OCI-LY7 (cell line): Measurements from ENCODE around the gene RAD51B. TPM values are rescaled to one million over a fixed set of nuclear protein-coding genes. Genes with fewer than 3 reads are reported as not detected.

Source experiments
- BruUV-seq: library from RNA; stranded (reverse); fragments of 400-500 nt; replicated peaks from 2 replicates; lab custom pipeline; 2021; lab: Mats Ljungman, UMichigan
- CTCF ChIA-PET: fragments of 300-600 bp; sonication (Branson Sonifier 250); formaldehyde crosslinking; loops from one replicate; lab custom pipeline; 2022; ENCODE audit warnings: antibody characterized with exemption; ENCODE audit not compliant: unreplicated experiment; lab: Charles Lee
- POLR2A ChIA-PET: fragments of 300-600 bp; sonication (Branson Sonifier 250); formaldehyde crosslinking; loops from one replicate; lab custom pipeline; 2022; ENCODE audit warnings: antibody characterized with exemption; lab: Charles Lee
- DNase-seq: peaks from one replicate; pipeline ENCODE4 v3.0.0-alpha.2; 2015; ENCODE audit warnings: low spot score
- H2AFZ ChIP-seq: fragments of 200-600 bp; sonication (generic), shearing (Covaris generic); 2 replicates; pipeline ENCODE4 v1.6.1; 2014; ENCODE audit warnings: mild to moderate bottlenecking, antibody characterized with exemption, low read length, moderate library complexity
- H3K27ac ChIP-seq: fragments of 200-600 bp; sonication (generic); 2 replicates; pipeline ENCODE4 v1.5.1; 2014; ENCODE audit warnings: mixed run types, low read depth, mild to moderate bottlenecking, moderate library complexity, low read length, inconsistent platforms; ENCODE audit not compliant: poor library complexity, severe bottlenecking
- H3K36me3 ChIP-seq: fragments of 200-600 bp; sonication (generic); 2 replicates; pipeline ENCODE4 v1.6.1; 2014; ENCODE audit warnings: mild to moderate bottlenecking, antibody characterized with exemption, low read length, moderate library complexity, mixed read lengths; ENCODE audit not compliant: insufficient read depth
- H3K4me1 ChIP-seq: fragments of 200-600 bp; sonication (generic); 2 replicates; pipeline ENCODE4 v1.5.1; 2014; ENCODE audit warnings: mild to moderate bottlenecking, low read length; ENCODE audit not compliant: insufficient read depth, poor library complexity, severe bottlenecking
- H3K4me2 ChIP-seq: fragments of 200-600 bp; sonication (generic); 2 replicates; pipeline ENCODE4 v1.6.1; 2014; ENCODE audit warnings: mild to moderate bottlenecking, low read length
- H3K4me3 ChIP-seq: fragments of 200-600 bp; sonication (generic); 2 replicates; pipeline ENCODE4 v1.5.1; 2014; ENCODE audit warnings: mild to moderate bottlenecking, low read depth, low read length; ENCODE audit not compliant: poor library complexity, severe bottlenecking
- H3K79me2 ChIP-seq: fragments of 200-600 bp; sonication (generic); 2 replicates; pipeline ENCODE4 v1.6.1; 2016; ENCODE audit warnings: low read depth, mild to moderate bottlenecking, low read length, moderate library complexity, mixed read lengths; ENCODE audit not compliant: insufficient read depth
- H3K9me2 ChIP-seq: fragments of 200-600 bp; sonication (generic); 2 replicates; pipeline ENCODE4 v1.6.1; 2016; ENCODE audit warnings: mild to moderate bottlenecking, low read length, mixed read lengths; ENCODE audit not compliant: insufficient read depth
- H3K9me3 ChIP-seq: fragments of 200-600 bp; sonication (generic); 2 replicates; pipeline ENCODE4 v1.6.1; 2014; ENCODE audit warnings: mild to moderate bottlenecking, mixed run types, low read length, mixed read lengths
- H4K20me1 ChIP-seq: fragments of 200-600 bp; sonication (generic); 2 replicates; pipeline ENCODE4 v1.6.1; 2014; ENCODE audit warnings: mild to moderate bottlenecking, antibody characterized with exemption, low read length, moderate library complexity, mixed read lengths; ENCODE audit not compliant: insufficient read depth
- CTCF ChIP-seq: fragments of 200-600 bp; sonication (generic); conservative IDR thresholded peaks from 2 replicates; pipeline ENCODE4 v1.5.1; 2014; ENCODE audit warnings: mild to moderate bottlenecking, antibody characterized with exemption, low read length, moderate library complexity, mixed read lengths
- EZH2phosphoT487 ChIP-seq: fragments of 200-600 bp; sonication (generic); IDR thresholded peaks from 2 replicates; pipeline ENCODE4 v1.6.1; 2018; ENCODE audit warnings: low read depth, borderline replicate concordance, mild to moderate bottlenecking, mixed run types, antibody characterized with exemption, low read length, moderate library complexity, mixed read lengths
- intact Hi-C: fragments of 100-400 bp; cut with micrococcal nuclease; formaldehyde crosslinking; loops from one replicate; pipeline ENCODE4 v1.10.0; 2022; ENCODE audit not compliant: unreplicated experiment
- total RNA-seq, 2 experiments: library from RNA; depleted of rRNA in 1 of 2; stranded (reverse); fragments of >200 nt in 1 of 2; shearing (Covaris generic) in 1 of 2; gene quantifications; 2 replicates each; pipeline ENCODE4 v1.2.3, GENCODE V29; 2014 to 2022

RAD51B gene
- total RNA-seq, 2 experiments from 2014 or later: 41.4 to 89.9 TPM

DNA sequence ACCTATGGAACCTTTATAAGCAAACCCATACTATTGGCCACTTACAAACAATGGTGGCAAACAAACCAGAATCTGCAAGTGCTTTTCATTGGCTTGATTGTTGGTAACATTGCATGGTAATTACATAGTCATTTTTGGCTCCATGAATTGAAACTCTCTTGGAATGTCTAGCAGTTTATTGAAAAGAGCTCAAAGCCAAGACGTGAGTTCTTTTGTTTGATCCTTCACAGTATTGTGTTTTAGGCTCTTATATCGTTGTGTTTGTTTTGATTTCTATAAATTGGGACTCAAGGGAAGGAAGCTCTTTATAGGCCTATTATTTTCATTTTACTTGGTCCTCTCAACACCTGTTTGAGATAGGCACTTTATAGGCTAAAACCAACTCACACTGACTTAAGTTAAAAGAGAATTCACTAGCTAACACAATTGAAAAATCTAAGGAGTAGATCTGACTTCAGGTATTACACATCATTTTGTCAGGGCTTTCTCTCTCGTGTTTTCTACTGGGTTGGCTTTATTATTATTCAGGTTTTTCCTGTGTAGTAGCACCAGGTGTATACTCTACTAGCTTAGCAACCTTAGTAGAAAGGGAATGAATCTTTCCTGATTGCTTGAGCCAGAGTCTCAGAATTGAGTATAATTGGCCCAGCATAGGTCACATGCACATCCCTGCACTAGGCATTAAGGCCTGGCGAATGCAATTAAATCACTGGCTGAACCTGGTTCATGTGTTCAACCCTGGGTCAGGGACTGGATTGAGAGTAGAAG is 341.4 kb downstream of the RAD51B start:
- BruUV-seq: no TSS peak
- Histone ChIP-seq H3K9me2 (no peaks in the 10 kb centered on the region), H3K36me3 (no peaks in the 10 kb centered on the region), H3K27ac (no peak overlapping the region), H2AFZ (no peak overlapping the region), H3K4me3 (no peak overlapping the region), H4K20me1 (no peaks in the 10 kb centered on the region), H3K9me3 (no peaks in the 10 kb centered on the region), H3K4me2 (no peak overlapping the region), H3K4me1 (no peaks in the 10 kb centered on the region), H3K79me2 (no peaks in the 10 kb centered on the region)
- DNase-seq: no peak
- intact Hi-C loops: no loop called here
- ChIA-PET CTCF (no interaction called here), POLR2A (interaction anchor here (0.6 kb wide), 1 partner anchor 154 kb away, joined by 3 read pairs; no protein-coding TSS in a partner anchor)
- TF ChIP-seq CTCF: no peak
- no peak for TF ChIP-seq EZH2phosphoT487

- no TSS peak for BruUV-seq
- Histone ChIP-seq H4K20me1 (no peaks in the 10 kb centered on the region), H3K4me1 (no peaks in the 10 kb centered on the region), H3K4me2 (no peak overlapping the region), H3K36me3 (no peaks in the 10 kb centered on the region), H3K79me2 (no peaks in the 10 kb centered on the region), H3K9me3 (no peaks in the 10 kb centered on the region), H3K9me2 (no peaks in the 10 kb centered on the region), H3K4me3 (no peak overlapping the region), H2AFZ (no peak overlapping the region), H3K27ac (no peak overlapping the region)
- DNase-seq: no peak
- ChIA-PET POLR2A (no interaction called here), CTCF (no interaction called here)
- no peak for TF ChIP-seq EZH2phosphoT487
- no peak for TF ChIP-seq CTCF
- intact Hi-C loops: no loop called here
Measured at GRCh38 chr14:68162887-68163286, 343.3 kb downstream of the RAD51B start.

DNA sequence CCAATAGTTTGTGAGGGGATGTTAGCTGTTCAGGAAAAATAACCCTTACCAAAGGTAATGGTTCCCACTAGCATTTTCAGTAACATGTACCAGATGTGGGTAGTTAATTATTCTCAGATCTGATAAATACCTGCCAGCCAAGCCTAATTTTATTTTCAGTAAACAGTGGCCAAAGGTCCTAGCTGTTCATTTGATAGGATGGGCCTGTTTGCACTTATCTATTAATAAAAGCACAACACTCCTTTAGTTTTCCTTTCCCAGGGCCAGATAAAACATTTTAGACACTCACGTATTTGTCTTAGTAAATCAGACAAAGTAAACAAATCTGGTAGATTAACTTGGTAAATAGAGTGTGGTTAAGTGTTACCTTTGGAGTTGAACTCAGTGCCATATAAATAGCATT is 345.1 kb downstream of the RAD51B start:
- CTCF ChIA-PET: no interaction called here
- no peak for DNase-seq
- Histone ChIP-seq H2AFZ (no peak overlapping the region), H3K36me3 (no peaks in the 10 kb centered on the region), H3K27ac (no peak overlapping the region), H4K20me1 (no peaks in the 10 kb centered on the region), H3K79me2 (no peaks in the 10 kb centered on the region), H3K4me3 (no peak overlapping the region), H3K9me2 (no peaks in the 10 kb centered on the region), H3K4me1 (no peaks in the 10 kb centered on the region), H3K9me3 (no peaks in the 10 kb centered on the region), H3K4me2 (no peak overlapping the region)
- intact Hi-C loops: no loop called here
- TF ChIP-seq EZH2phosphoT487 (no peak), CTCF (no peak)
- POLR2A ChIA-PET: interaction anchor here (0.6 kb wide), 1 partner anchor 870 kb away, joined by 3 read pairs; no protein-coding TSS in a partner anchor
- no TSS peak for BruUV-seq
